Measurements from ENCODE around the gene DNAI4.
"Not testable (repeated sequence)": the region's sequence is repeated elsewhere in the genome, so short reads cannot be mapped to it uniquely, and the experiment has no call there.

DNAI4 gene

GRCh38 chr1:66925944-66926343 is 1.3 kb upstream of the DNAI4 start:
- TF ChIP-seq ZFX (IDR thresholded peaks at IDR 0.05; ENCODE audit: borderline replicate concordance), result no peak
- TF ChIP-seq CTCF (IDR thresholded peaks at IDR 0.05), result no peak
- peak overlapping the region; percentile 87 for H3K27ac ChIP-seq

- TF ChIP-seq CTCF (IDR thresholded peaks at IDR 0.05), result peak; percentile 18; the same call in 1 of the 2 replicates
- TF ChIP-seq ZFX (IDR thresholded peaks at IDR 0.05; ENCODE audit: borderline replicate concordance), result no peak
- peak overlapping the region; percentile 87 for H3K27ac ChIP-seq
Observed at GRCh38 chr1:66925558-66925910, 878 bp upstream of the DNAI4 start.

GRCh38 chr1:66920543-66920942 is 4.1 kb downstream of the DNAI4 start:
- H3K27ac ChIP-seq, result no peak overlapping the region
- no peak for TF ChIP-seq ZFX (IDR thresholded peaks at IDR 0.05; ENCODE audit: borderline replicate concordance)
- TF ChIP-seq CTCF (IDR thresholded peaks at IDR 0.05), result no peak

- no peak overlapping the region for H3K27ac ChIP-seq
- TF ChIP-seq CTCF (IDR thresholded peaks at IDR 0.05), result no peak
- no peak for TF ChIP-seq ZFX (IDR thresholded peaks at IDR 0.05; ENCODE audit: borderline replicate concordance)
Observed at GRCh38 chr1:66919828-66920227, 4.8 kb downstream of the DNAI4 start.

- no peak overlapping the region for H3K27ac ChIP-seq
- TF ChIP-seq CTCF (IDR thresholded peaks at IDR 0.05) (no peak), ZFX (IDR thresholded peaks at IDR 0.05; ENCODE audit: borderline replicate concordance) (no peak)
Observed at GRCh38 chr1:66919063-66919462, 5.6 kb downstream of the DNAI4 start.

GRCh38 chr1:66917476-66917875 is 7.2 kb downstream of the DNAI4 start:
- no peak overlapping the region for H3K27ac ChIP-seq
- TF ChIP-seq CTCF (IDR thresholded peaks at IDR 0.05) (no peak), ZFX (IDR thresholded peaks at IDR 0.05; ENCODE audit: borderline replicate concordance) (no peak)

- TF ChIP-seq CTCF (IDR thresholded peaks at IDR 0.05) (no peak), ZFX (IDR thresholded peaks at IDR 0.05; ENCODE audit: borderline replicate concordance) (no peak)
- no peak overlapping the region for H3K27ac ChIP-seq
Observed at GRCh38 chr1:66916320-66916719, 8.3 kb downstream of the DNAI4 start.

GRCh38 chr1:66915203-66915602 is 9.5 kb downstream of the DNAI4 start:
- not testable (repeated sequence) for H3K27ac ChIP-seq

All from 22Rv1 (cell line).